NT2/D1 (cell line): Measurements from ENCODE around the gene A4GALT.

Experiments
- SUZ12 ChIP-seq: IDR thresholded peaks from 2 replicates; pipeline ENCODE4 v1.6.1; 2011; ENCODE audit not compliant: insufficient read length, insufficient read depth; ENCODE audit errors: extremely low read depth
- YY1 ChIP-seq: IDR thresholded peaks from 2 replicates; pipeline ENCODE4 v1.6.1; 2011; ENCODE audit not compliant: insufficient read length, insufficient read depth
- ZNF274 ChIP-seq: IDR thresholded peaks from 2 replicates; pipeline ENCODE4 v1.6.1; 2011; ENCODE audit warnings: mild to moderate bottlenecking, low read depth, low read length

GRCh38 chr22:42673898-42674401 is 46.7 kb downstream of the A4GALT start:
- TF ChIP-seq SUZ12 (no peak), ZNF274 (no peak), YY1 (no peak)
